Effector memory CD4-positive, alpha-beta T cell (primary cell): ENCODE data around the gene STARD9.

ENCODE experiments used
- DNase-seq, 3 donors: peaks; one replicate each; pipeline ENCODE4 v3.0.0-alpha.2; 2020
- H3K27ac ChIP-seq: 2 replicates; pipeline ENCODE4 v1.7.0; 2013; ENCODE audit warnings: mild to moderate bottlenecking, low read length, moderate library complexity; ENCODE audit not compliant: insufficient read depth, poor library complexity, severe bottlenecking
- H3K27me3 ChIP-seq: replicated peaks from 2 replicates; pipeline ENCODE4 v1.7.0; 2013; ENCODE audit warnings: mild to moderate bottlenecking, low read length; ENCODE audit not compliant: insufficient read depth, control insufficient read depth, poor library complexity, severe bottlenecking
- H3K36me3 ChIP-seq: 2 replicates; pipeline ENCODE4 v1.7.0; 2013; ENCODE audit warnings: mild to moderate bottlenecking, low read length, moderate library complexity; ENCODE audit not compliant: control insufficient read depth, insufficient read depth
- H3K4me1 ChIP-seq: 2 replicates; pipeline ENCODE4 v1.7.0; 2013; ENCODE audit warnings: low read length, mild to moderate bottlenecking; ENCODE audit not compliant: control insufficient read depth, insufficient read depth, poor library complexity, severe bottlenecking
- H3K4me3 ChIP-seq: 2 replicates; pipeline ENCODE4 v1.7.0; 2013; ENCODE audit warnings: low read length, low read depth, mild to moderate bottlenecking; ENCODE audit not compliant: insufficient read depth, poor library complexity, severe bottlenecking
- H3K9me3 ChIP-seq: 2 replicates; pipeline ENCODE4 v1.7.0; 2013; ENCODE audit warnings: mild to moderate bottlenecking, low read length, moderate library complexity; ENCODE audit not compliant: control insufficient read depth

The STARD9 gene

GRCh38 chr15:42621996-42622925, 46.9 kb downstream of the STARD9 start:
- Histone ChIP-seq H3K36me3 (no peaks in the 10 kb centered on the region), H3K4me3 (no peak overlapping the region), H3K27ac (no peak overlapping the region), H3K27me3 (no peaks in the 10 kb centered on the region), H3K9me3 (no peaks in the 10 kb centered on the region), H3K4me1 (no peaks in the 10 kb centered on the region)
- DNase-seq, result no peak

- no peaks in the 10 kb centered on the region for H3K36me3 ChIP-seq
- no peak overlapping the region for H3K4me3 ChIP-seq
- H3K9me3 ChIP-seq, result no peaks in the 10 kb centered on the region
- H3K27me3 ChIP-seq, result no peaks in the 10 kb centered on the region
- no peaks in the 10 kb centered on the region for H3K4me1 ChIP-seq
- DNase-seq, result no peak
- H3K27ac ChIP-seq, result no peak overlapping the region
Observed at GRCh38 chr15:42623951-42624350, 48.5 kb downstream of the STARD9 start.

GRCh38 chr15:42627485-42627884, 52.1 kb downstream of the STARD9 start:
- H3K27ac ChIP-seq, result no peak overlapping the region
- DNase-seq, result no peak
- no peaks in the 10 kb centered on the region for H3K27me3 ChIP-seq
- no peaks in the 10 kb centered on the region for H3K36me3 ChIP-seq
- H3K9me3 ChIP-seq, result no peaks in the 10 kb centered on the region
- H3K4me1 ChIP-seq, result no peaks in the 10 kb centered on the region
- H3K4me3 ChIP-seq, result no peak overlapping the region

GRCh38 chr15:42628761-42629160, 53.4 kb downstream of the STARD9 start:
- Histone ChIP-seq H3K4me3 (no peak overlapping the region), H3K36me3 (no peaks in the 10 kb centered on the region), H3K9me3 (no peaks in the 10 kb centered on the region), H3K27me3 (no peaks in the 10 kb centered on the region), H3K27ac (no peak overlapping the region), H3K4me1 (no peaks in the 10 kb centered on the region)
- no peak for DNase-seq

GRCh38 chr15:42632105-42632675, 56.8 kb downstream of the STARD9 start:
- Histone ChIP-seq H3K4me1 (no peaks in the 10 kb centered on the region), H3K36me3 (no peaks in the 10 kb centered on the region), H3K4me3 (no peak overlapping the region), H3K27ac (no peak overlapping the region), H3K9me3 (no peaks in the 10 kb centered on the region), H3K27me3 (no peaks in the 10 kb centered on the region)
- DNase-seq, result no peak

GRCh38 chr15:42640109-42640508, 64.7 kb downstream of the STARD9 start:
- no peak for DNase-seq
- no peaks in the 10 kb centered on the region for H3K9me3 ChIP-seq
- H3K27ac ChIP-seq, result no peak overlapping the region
- H3K27me3 ChIP-seq, result no peaks in the 10 kb centered on the region
- no peaks in the 10 kb centered on the region for H3K36me3 ChIP-seq
- H3K4me1 ChIP-seq, result no peaks in the 10 kb centered on the region
- no peak overlapping the region for H3K4me3 ChIP-seq

- Histone ChIP-seq H3K27ac (no peak overlapping the region), H3K36me3 (no peaks in the 10 kb centered on the region), H3K4me3 (no peak overlapping the region), H3K27me3 (no peaks in the 10 kb centered on the region), H3K4me1 (no peaks in the 10 kb centered on the region), H3K9me3 (no peaks in the 10 kb centered on the region)
- peak in 1 of 3 donors; percentile 6 for DNase-seq
Observed at GRCh38 chr15:42650208-42651066, 75.0 kb downstream of the STARD9 start.

GRCh38 chr15:42665827-42666226, 90.4 kb downstream of the STARD9 start:
- Histone ChIP-seq H3K4me3 (no peak overlapping the region), H3K27ac (no peak overlapping the region), H3K4me1 (no peaks in the 10 kb centered on the region), H3K27me3 (no peaks in the 10 kb centered on the region), H3K36me3 (no peaks in the 10 kb centered on the region), H3K9me3 (no peaks in the 10 kb centered on the region)
- no peak for DNase-seq

- no peaks in the 10 kb centered on the region for H3K4me1 ChIP-seq
- no peaks in the 10 kb centered on the region for H3K36me3 ChIP-seq
- no peak overlapping the region for H3K27ac ChIP-seq
- no peaks in the 10 kb centered on the region for H3K27me3 ChIP-seq
- no peak overlapping the region for H3K4me3 ChIP-seq
- H3K9me3 ChIP-seq, result no peaks in the 10 kb centered on the region
- no peak for DNase-seq
Observed at GRCh38 chr15:42667855-42668254, 92.4 kb downstream of the STARD9 start.
